Panc1 (cell line): Measurements from ENCODE around the gene LRRC36. TPM values are rescaled to one million over a fixed set of nuclear protein-coding genes. Genes with fewer than 3 reads are reported as not detected.

ENCODE experiments used
- ATAC-seq: fragments of 200-7000 bp; cut with Tn5 transposase; 2 replicates; pipeline ENCODE4 v1.9.1; 2020; ENCODE audit warnings: mild to moderate bottlenecking, moderate library complexity
- BruUV-seq: library from RNA; stranded (reverse); fragments of 400-500 nt; replicated peaks from 2 replicates; lab custom pipeline; 2021; lab: Mats Ljungman, UMichigan
- CTCF ChIA-PET: fragments of 300-600 bp; sonication (Branson Sonifier 250); formaldehyde crosslinking; loops from one replicate; lab custom pipeline; 2022; ENCODE audit warnings: antibody characterized with exemption; lab: Charles Lee
- POLR2A ChIA-PET: fragments of 300-600 bp; sonication (Branson Sonifier 250); formaldehyde crosslinking; loops from one replicate; lab custom pipeline; 2022; ENCODE audit warnings: antibody characterized with exemption; lab: Charles Lee
- DNase-seq: peaks from one replicate; pipeline ENCODE4 v3.0.0-alpha.2; 2010; ENCODE audit warnings: low read depth, low spot score
- H3K27ac ChIP-seq: 2 replicates; pipeline ENCODE4 v1.5.1; 2011; ENCODE audit warnings: mild to moderate bottlenecking, low read length, inconsistent platforms
- H3K27me3 ChIP-seq: fragments of 200-500 bp; sonication (Bioruptor generic); 2 replicates; pipeline ENCODE4 v1.6.0; 2014; ENCODE audit warnings: low read length, inconsistent platforms; ENCODE audit not compliant: control insufficient read depth, insufficient read depth
- H3K36me3 ChIP-seq: fragments of 200-500 bp; sonication (Bioruptor generic); 2 replicates; pipeline ENCODE4 v1.5.1; 2014; ENCODE audit warnings: inconsistent platforms, mild to moderate bottlenecking, low read length, moderate library complexity; ENCODE audit not compliant: control insufficient read depth, insufficient read depth
- H3K4me1 ChIP-seq: 2 replicates; pipeline ENCODE4 v1.5.1; 2011; ENCODE audit warnings: inconsistent platforms, mild to moderate bottlenecking, low read length, moderate library complexity; ENCODE audit not compliant: control insufficient read depth, insufficient read depth
- H3K4me3 ChIP-seq, 2 experiments: 2 replicates each; pipeline ENCODE4 v1.5.1; 2011 to 2012; ENCODE audit warnings: low read depth in 2 of 2, low read length in 2 of 2, mild to moderate bottlenecking in 2 of 2, inconsistent platforms in 1 of 2, moderate library complexity in 1 of 2
- H3K9me3 ChIP-seq: fragments of 200-500 bp; sonication (Bioruptor generic); 2 replicates; pipeline ENCODE4 v1.5.1; 2014; ENCODE audit warnings: low read depth, mild to moderate bottlenecking, inconsistent platforms, low read length, moderate library complexity; ENCODE audit not compliant: control insufficient read depth, insufficient read depth
- POLR2AphosphoS5 ChIP-seq: IDR thresholded peaks from 2 replicates; pipeline ENCODE4 v1.6.1; 2012; ENCODE audit warnings: mild to moderate bottlenecking, low read depth, low read length, moderate library complexity
- SIN3A ChIP-seq: IDR thresholded peaks from 2 replicates; pipeline ENCODE4 v1.6.1; 2012; ENCODE audit warnings: low read depth, mild to moderate bottlenecking, low read length, moderate library complexity, borderline replicate concordance; ENCODE audit not compliant: insufficient read depth
- TCF7L2 ChIP-seq: IDR thresholded peaks from 2 replicates; pipeline ENCODE4 v1.6.1; 2011; ENCODE audit warnings: mild to moderate bottlenecking, low read depth, low read length, inconsistent platforms
- in situ Hi-C: cut with HindIII; loops from 2 replicates; pipeline ENCODE4 v1.10.0; 2016; ENCODE audit warnings: low sequenced_read_pairs, low pct_unique_long_range_greater_than_20kb
- intact Hi-C: fragments of 100-400 bp; cut with micrococcal nuclease; formaldehyde crosslinking; loops from one replicate; pipeline ENCODE4 v1.10.0; 2022; ENCODE audit not compliant: unreplicated experiment
- total RNA-seq: library from RNA; stranded (reverse); gene quantifications from one replicate; pipeline ENCODE4 v1.2.1, GENCODE V29; 2021; ENCODE audit not compliant: unreplicated experiment
- TF ChIP-seq, protein P1 (sequence below), 2 experiments: IDR thresholded peaks; 2 replicates each; pipeline ENCODE4 v1.6.1; 2011 to 2012; ENCODE audit warnings: low read depth in 2 of 2, control low read depth in 1 of 2, low read length in 1 of 2, mild to moderate bottlenecking in 1 of 2, moderate library complexity in 1 of 2; ENCODE audit not compliant: insufficient read depth in 1 of 2
- TF ChIP-seq, protein P2 (sequence below): fragments of 450-650 bp; IDR thresholded peaks from 2 replicates; pipeline ENCODE4 v1.5.1; 2017; ENCODE audit warnings: mild to moderate bottlenecking

Gene LRRC36
- total RNA-seq, 1 experiment from 2014 or later, result 0.54 TPM

DNA sequence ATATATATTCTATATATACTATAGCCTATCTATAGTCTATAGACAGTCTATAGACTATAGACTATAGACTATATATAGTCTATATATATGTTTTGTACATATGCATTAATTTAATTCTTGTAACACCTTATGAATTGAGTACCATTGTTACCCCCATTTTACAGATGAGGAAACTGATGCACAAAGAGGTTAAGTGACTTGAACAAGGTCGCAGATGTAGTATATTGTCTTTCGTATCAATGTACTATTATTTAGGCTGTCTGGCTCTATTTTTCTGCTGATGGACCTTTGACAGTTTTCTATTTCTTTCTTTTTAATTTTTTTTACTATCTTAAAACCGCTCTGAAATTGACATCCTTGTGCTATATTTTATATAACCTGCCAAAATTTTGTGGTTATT, 14.6 kb downstream of the LRRC36 start:
- DNase-seq, result no peak
- Histone ChIP-seq H3K4me3 (no peak overlapping the region), H3K4me1 (no peaks in the 10 kb centered on the region), H3K9me3 (no peaks in the 10 kb centered on the region), H3K36me3 (no peaks in the 10 kb centered on the region), H3K27me3 (no peaks in the 10 kb centered on the region), H3K27ac (no peak overlapping the region)
- in situ Hi-C loops (no loop called here), intact Hi-C loops (no loop called here)
- no peak for TF ChIP-seq TCF7L2
- TF ChIP-seq, protein P1, sequence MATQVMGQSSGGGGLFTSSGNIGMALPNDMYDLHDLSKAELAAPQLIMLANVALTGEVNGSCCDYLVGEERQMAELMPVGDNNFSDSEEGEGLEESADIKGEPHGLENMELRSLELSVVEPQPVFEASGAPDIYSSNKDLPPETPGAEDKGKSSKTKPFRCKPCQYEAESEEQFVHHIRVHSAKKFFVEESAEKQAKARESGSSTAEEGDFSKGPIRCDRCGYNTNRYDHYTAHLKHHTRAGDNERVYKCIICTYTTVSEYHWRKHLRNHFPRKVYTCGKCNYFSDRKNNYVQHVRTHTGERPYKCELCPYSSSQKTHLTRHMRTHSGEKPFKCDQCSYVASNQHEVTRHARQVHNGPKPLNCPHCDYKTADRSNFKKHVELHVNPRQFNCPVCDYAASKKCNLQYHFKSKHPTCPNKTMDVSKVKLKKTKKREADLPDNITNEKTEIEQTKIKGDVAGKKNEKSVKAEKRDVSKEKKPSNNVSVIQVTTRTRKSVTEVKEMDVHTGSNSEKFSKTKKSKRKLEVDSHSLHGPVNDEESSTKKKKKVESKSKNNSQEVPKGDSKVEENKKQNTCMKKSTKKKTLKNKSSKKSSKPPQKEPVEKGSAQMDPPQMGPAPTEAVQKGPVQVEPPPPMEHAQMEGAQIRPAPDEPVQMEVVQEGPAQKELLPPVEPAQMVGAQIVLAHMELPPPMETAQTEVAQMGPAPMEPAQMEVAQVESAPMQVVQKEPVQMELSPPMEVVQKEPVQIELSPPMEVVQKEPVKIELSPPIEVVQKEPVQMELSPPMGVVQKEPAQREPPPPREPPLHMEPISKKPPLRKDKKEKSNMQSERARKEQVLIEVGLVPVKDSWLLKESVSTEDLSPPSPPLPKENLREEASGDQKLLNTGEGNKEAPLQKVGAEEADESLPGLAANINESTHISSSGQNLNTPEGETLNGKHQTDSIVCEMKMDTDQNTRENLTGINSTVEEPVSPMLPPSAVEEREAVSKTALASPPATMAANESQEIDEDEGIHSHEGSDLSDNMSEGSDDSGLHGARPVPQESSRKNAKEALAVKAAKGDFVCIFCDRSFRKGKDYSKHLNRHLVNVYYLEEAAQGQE (IDR thresholded peaks at IDR 0.05; ENCODE audit: insufficient read depth in 1 of 2, low read depth in 2 of 2, low read length in 1 of 2), result no peak
- TF ChIP-seq, protein P2, sequence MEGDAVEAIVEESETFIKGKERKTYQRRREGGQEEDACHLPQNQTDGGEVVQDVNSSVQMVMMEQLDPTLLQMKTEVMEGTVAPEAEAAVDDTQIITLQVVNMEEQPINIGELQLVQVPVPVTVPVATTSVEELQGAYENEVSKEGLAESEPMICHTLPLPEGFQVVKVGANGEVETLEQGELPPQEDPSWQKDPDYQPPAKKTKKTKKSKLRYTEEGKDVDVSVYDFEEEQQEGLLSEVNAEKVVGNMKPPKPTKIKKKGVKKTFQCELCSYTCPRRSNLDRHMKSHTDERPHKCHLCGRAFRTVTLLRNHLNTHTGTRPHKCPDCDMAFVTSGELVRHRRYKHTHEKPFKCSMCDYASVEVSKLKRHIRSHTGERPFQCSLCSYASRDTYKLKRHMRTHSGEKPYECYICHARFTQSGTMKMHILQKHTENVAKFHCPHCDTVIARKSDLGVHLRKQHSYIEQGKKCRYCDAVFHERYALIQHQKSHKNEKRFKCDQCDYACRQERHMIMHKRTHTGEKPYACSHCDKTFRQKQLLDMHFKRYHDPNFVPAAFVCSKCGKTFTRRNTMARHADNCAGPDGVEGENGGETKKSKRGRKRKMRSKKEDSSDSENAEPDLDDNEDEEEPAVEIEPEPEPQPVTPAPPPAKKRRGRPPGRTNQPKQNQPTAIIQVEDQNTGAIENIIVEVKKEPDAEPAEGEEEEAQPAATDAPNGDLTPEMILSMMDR, result no peak
- no peak for TF ChIP-seq POLR2AphosphoS5
- no peak for TF ChIP-seq SIN3A
- ATAC-seq, result no peak
- ChIA-PET POLR2A (no interaction called here), CTCF (no interaction called here)
- BruUV-seq, result no TSS peak

DNA sequence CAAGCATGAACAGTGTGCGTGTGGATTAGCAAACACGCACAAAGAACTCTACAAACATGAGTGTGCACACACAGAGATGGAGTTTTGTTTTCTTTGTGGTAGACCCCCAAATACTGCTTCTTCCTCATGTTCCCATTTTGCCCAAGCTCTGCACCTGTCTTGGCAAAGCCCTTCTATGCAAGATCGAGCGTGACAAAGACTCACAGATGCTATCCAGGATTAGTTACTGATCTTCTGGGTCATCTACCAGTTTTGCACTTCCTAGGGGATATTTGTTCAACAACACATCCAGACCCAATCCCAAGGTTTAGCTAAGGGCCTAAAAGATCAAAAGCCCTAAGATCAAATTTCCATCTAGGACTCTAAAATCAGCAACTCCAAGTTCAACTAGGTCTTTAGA, 16.0 kb downstream of the LRRC36 start:
- Histone ChIP-seq H3K27ac (no peak overlapping the region), H3K4me1 (no peaks in the 10 kb centered on the region), H3K27me3 (no peaks in the 10 kb centered on the region), H3K9me3 (no peaks in the 10 kb centered on the region), H3K36me3 (no peaks in the 10 kb centered on the region), H3K4me3 (no peak overlapping the region)
- intact Hi-C loops, result no loop called here
- ChIA-PET POLR2A (no interaction called here), CTCF (no interaction called here)
- in situ Hi-C loops, result no loop called here
- no peak for DNase-seq
- no peak for TF ChIP-seq TCF7L2
- TF ChIP-seq, protein P1 (IDR thresholded peaks at IDR 0.05; ENCODE audit: insufficient read depth in 1 of 2, low read depth in 2 of 2, low read length in 1 of 2), result no peak
- TF ChIP-seq POLR2AphosphoS5, result no peak
- no peak for TF ChIP-seq SIN3A
- TF ChIP-seq, protein P2, result no peak
- ATAC-seq, result no peak
- BruUV-seq, result no TSS peak
